Medulla oblongata (tissue), 1 donor: ENCODE results near the gene DYNLRB1.
"Not testable (repeated sequence)": the region's sequence is repeated elsewhere in the genome, so short reads cannot be mapped to it uniquely, and the experiment has no call there.

Experiments
- DNase-seq: peaks from one replicate; pipeline ENCODE4 v3.0.0-alpha.2; 2015; ENCODE audit errors: extremely low spot score

The DYNLRB1 gene

GRCh38 chr20:34516247-34517113, at the start of gene DYNLRB1:
DYNLRB1 (plus strand) TSS chr20:34516422; CDS start chr20:34516459, 37 bp downstream.
- DNase-seq = peak; percentile 98

- DNase-seq = no peak
Observed at GRCh38 chr20:34468951-34469350, 47.3 kb upstream of the DYNLRB1 start.

GRCh38 chr20:34472246-34472925, 43.8 kb upstream of the DYNLRB1 start:
- no peak for DNase-seq

GRCh38 chr20:34473262-34473883, 42.8 kb upstream of the DYNLRB1 start:
- peak; percentile 63 for DNase-seq

- peak; percentile 63 for DNase-seq
Observed at GRCh38 chr20:34475979-34476736, 40.1 kb upstream of the DYNLRB1 start.

- DNase-seq = no peak
Observed at GRCh38 chr20:34479627-34480026, 36.6 kb upstream of the DYNLRB1 start.

- DNase-seq = not testable (repeated sequence)
Observed at GRCh38 chr20:34482154-34482553, 34.1 kb upstream of the DYNLRB1 start.

GRCh38 chr20:34483585-34484220, 32.5 kb upstream of the DYNLRB1 start:
- DNase-seq = not testable (repeated sequence)

- DNase-seq = no peak
Observed at GRCh38 chr20:34485068-34485634, 31.1 kb upstream of the DYNLRB1 start.

GRCh38 chr20:34491226-34491931, 24.8 kb upstream of the DYNLRB1 start:
- DNase-seq = no peak

- DNase-seq = no peak
Observed at GRCh38 chr20:34491932-34492509, 24.2 kb upstream of the DYNLRB1 start.

- no peak for DNase-seq
Observed at GRCh38 chr20:34493646-34494045, 22.6 kb upstream of the DYNLRB1 start.

GRCh38 chr20:34495307-34495706, 20.9 kb upstream of the DYNLRB1 start:
- DNase-seq = no peak

- DNase-seq = no peak
Observed at GRCh38 chr20:34495916-34496315, 20.3 kb upstream of the DYNLRB1 start.

- not testable (repeated sequence) for DNase-seq
Observed at GRCh38 chr20:34497596-34497995, 18.6 kb upstream of the DYNLRB1 start.

- DNase-seq = no peak
Observed at GRCh38 chr20:34500823-34501222, 15.4 kb upstream of the DYNLRB1 start.

GRCh38 chr20:34506480-34506879, 9.7 kb upstream of the DYNLRB1 start:
- peak; percentile 9 for DNase-seq

GRCh38 chr20:34507702-34508413, 8.4 kb upstream of the DYNLRB1 start:
- peak; percentile 42 for DNase-seq

GRCh38 chr20:34510575-34510974, 5.6 kb upstream of the DYNLRB1 start:
- DNase-seq = no peak
